K562 (cell line): ENCODE data around the gene YPEL3. TPM values are rescaled to one million over a fixed set of nuclear protein-coding genes. Genes with fewer than 3 reads are reported as not detected.

ENCODE experiments used
- BCLAF1 ChIP-seq, 2 experiments: fragments of 450-650 bp in 1 of 2; IDR thresholded peaks; 2 replicates each; pipeline ENCODE4 v1.6.1; 2011 to 2017; ENCODE audit warnings: low read depth in 2 of 2, antibody characterized with exemption in 1 of 2, borderline replicate concordance in 1 of 2, low read length in 1 of 2, mild to moderate bottlenecking in 1 of 2, mixed read lengths in 1 of 2; ENCODE audit not compliant: control insufficient read depth in 1 of 2
- FOXJ3 ChIP-seq: sonication (generic); formaldehyde crosslinking; IDR thresholded peaks from 2 replicates; pipeline ENCODE4 v1.4.0; 2020; ENCODE audit warnings: mild to moderate bottlenecking, missing genetic modification reagents
- GATAD2A ChIP-seq: fragments of 450-650 bp; IDR thresholded peaks from 2 replicates; pipeline ENCODE4 v1.6.1; 2017
- MGA ChIP-seq: fragments of 450-650 bp; IDR thresholded peaks from 2 replicates; pipeline ENCODE4 v1.6.1; 2016; ENCODE audit warnings: mild to moderate bottlenecking, moderate library complexity
- NFE2 ChIP-seq: IDR thresholded peaks from 2 replicates; pipeline ENCODE4 v1.6.1; 2014; ENCODE audit warnings: antibody characterized with exemption, low read depth
- NR4A1 ChIP-seq, 2 experiments: fragments of 250-450 bp in 1 of 2; fragments of 450-650 bp in 1 of 2; sonication (Bioruptor Pico) in 1 of 2; IDR thresholded peaks; 2 replicates each; pipeline versions ENCODE4 v1.4.0 to v1.6.1; 2016 to 2020; ENCODE audit warnings: mild to moderate bottlenecking in 2 of 2, missing compliant biosample characterization in 1 of 2, missing genetic modification characterization in 1 of 2, moderate library complexity in 1 of 2
- YY1 ChIP-seq, 3 experiments: IDR thresholded peaks; 2 replicates each; pipeline ENCODE4 v1.6.1; 2011; ENCODE audit warnings: low read length in 2 of 3, mild to moderate bottlenecking in 2 of 3, moderate library complexity in 2 of 3, borderline replicate concordance in 1 of 3, control low read depth in 1 of 3, low read depth in 1 of 3; ENCODE audit not compliant: insufficient read depth in 3 of 3, insufficient replicate concordance in 2 of 3, control insufficient read depth in 1 of 3, insufficient read length in 1 of 3; ENCODE audit errors: extremely low read depth in 1 of 3
- ZNF165 ChIP-seq: fragments of 250-450 bp; sonication (Bioruptor Pico); IDR thresholded peaks from 2 replicates; pipeline ENCODE4 v1.4.0; 2020; ENCODE audit warnings: borderline replicate concordance
- ZNF395 ChIP-seq: fragments of 200-800 bp; sonication (Bioruptor generic); IDR thresholded peaks from 2 replicates; pipeline ENCODE4 v1.6.1; 2017; ENCODE audit warnings: missing genetic modification characterization, missing compliant biosample characterization
- polyA plus RNA-seq, 8 experiments: library from polyadenylated mRNA; depleted of rRNA in 4 of 8; stranded (reverse) in 5 of 8; unstranded in 3 of 8; fragments of >200 nt; fragmentation: Nextera tagmentation in 2 of 8; fragmentation: Illumina TruSeq in 1 of 8; extraction: Ambion mirVana in 2 of 8; extraction: Trizol in 1 of 8; gene quantifications; 2 replicates each; pipeline versions ENCODE4 v1.2.1 to v1.2.3, GENCODE V29; 2011 to 2014; ENCODE audit warnings: inconsistent platforms in 1 of 8, missing spikeins in 1 of 8
- total RNA-seq, 7 experiments: library from RNA; depleted of rRNA in 6 of 7; stranded (reverse); fragments of >200 nt in 6 of 7; fragmentation: Illumina TruSeq in 2 of 7; extraction: Trizol in 2 of 7; gene quantifications; 2 replicates each; pipeline versions ENCODE4 v1.2.1 to v1.2.3, GENCODE V29; 2011 to 2021; ENCODE audit warnings: low replicate concordance in 1 of 7

The YPEL3 gene
- total and polyA plus RNA-seq, 9 of the 15 experiments (the other 6 are each of a cell fraction or from before 2014, with no cell fraction given): 0.41 to 15.0 (median 2.9) TPM

DNA sequence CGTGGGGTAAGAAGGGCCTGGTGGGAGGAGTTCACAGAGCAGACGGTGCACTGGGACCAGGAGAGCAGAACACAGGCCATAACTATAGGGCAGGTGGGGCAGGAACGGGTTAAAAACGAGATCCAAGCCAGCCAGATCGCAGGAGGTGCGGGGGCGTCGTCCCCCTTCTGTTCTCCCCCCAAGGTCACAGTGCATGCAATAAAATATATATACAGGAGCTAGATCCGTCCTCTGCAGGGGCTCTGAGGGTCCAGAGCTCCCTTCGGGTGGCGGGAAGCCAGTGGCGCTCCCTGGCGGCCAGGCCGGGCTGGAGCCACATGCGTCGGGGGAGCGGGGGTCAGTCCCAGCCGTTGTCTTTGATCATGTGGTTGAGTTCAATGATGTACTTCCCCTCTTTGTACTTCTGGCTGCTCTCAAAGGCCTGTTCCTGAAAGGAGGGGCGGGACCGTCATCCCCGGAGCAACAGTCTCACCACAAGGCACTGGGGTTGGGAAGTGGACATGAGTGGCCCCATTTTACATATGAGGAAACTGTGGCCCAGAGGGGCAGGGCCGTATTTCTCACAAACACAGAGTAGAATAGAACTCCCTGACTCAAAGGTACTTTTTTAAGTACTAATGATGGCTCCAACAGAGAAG, 3.5 kb downstream of the YPEL3 start (continued):
- TF ChIP-seq MGA: peak; percentile 92
- TF ChIP-seq ZNF165 (CRISPR knock-in tag): peak; percentile 89
- 0 out of 2 replicates have a peak, but pooled peaks have one; percentile 49 for TF ChIP-seq GATAD2A
- TF ChIP-seq BCLAF1 (IDR thresholded peaks at IDR 0.05; ENCODE audit: borderline replicate concordance in 1 of 2, control insufficient read depth in 1 of 2, low read depth in 2 of 2, low read length in 1 of 2): no peak
- 0 out of 2 replicates have a peak, but pooled peaks have one; percentile 15 for TF ChIP-seq NFE2
- TF ChIP-seq ZNF395 (CRISPR knock-in tag): peak; percentile 89
- peak; percentile 96 for TF ChIP-seq NR4A1 (CRISPR knock-in tag; IDR thresholded peaks at IDR 0.05)
- peak; percentile 97 for TF ChIP-seq NR4A1 (tag; IDR thresholded peaks at IDR 0.05)
- peak in 2 of 3 experiments; percentile 18 to 73 for TF ChIP-seq YY1 (IDR thresholded peaks at IDR 0.05; ENCODE audit: borderline replicate concordance in 1 of 3, control insufficient read depth in 1 of 3, extremely low read depth in 1 of 3, insufficient read depth in 3 of 3, insufficient read length in 1 of 3, insufficient replicate concordance in 2 of 3, low read depth in 1 of 3, low read length in 2 of 3)
- no peak for TF ChIP-seq FOXJ3
